ENCODE measurements around the gene LRRFIP1.

The LRRFIP1 gene

GRCh38 chr2:237698358-237698694 is 70.9 kb downstream of the LRRFIP1 start:
- DNase-seq (ENCODE audit: low read depth in 1 of 2, low spot score in 1 of 2) = no peak
- Histone ChIP-seq H3K4me3 (replicated peaks; ENCODE audit: insufficient read depth, low read length) (no peak overlapping the region), H3K27me3 (ENCODE audit: insufficient read depth, poor library complexity, severe bottlenecking) (no peaks in the 10 kb centered on the region), H3K27ac (replicated peaks) (no peak overlapping the region)
- TF ChIP-seq CTCF (IDR thresholded peaks at IDR 0.05; ENCODE audit: insufficient read depth, low read length) = no peak
- TF ChIP-seq POLR2AphosphoS5 (IDR thresholded peaks at IDR 0.05; ENCODE audit: low read depth) = no peak
- TF ChIP-seq REST (IDR thresholded peaks at IDR 0.05; ENCODE audit: insufficient replicate concordance, low read depth) = no peak
- no peak for TF ChIP-seq SPI1 (IDR thresholded peaks at IDR 0.05; ENCODE audit: borderline replicate concordance, low read depth)
- TF ChIP-seq GABPA (IDR thresholded peaks at IDR 0.05; ENCODE audit: low read depth) = no peak

DNA sequence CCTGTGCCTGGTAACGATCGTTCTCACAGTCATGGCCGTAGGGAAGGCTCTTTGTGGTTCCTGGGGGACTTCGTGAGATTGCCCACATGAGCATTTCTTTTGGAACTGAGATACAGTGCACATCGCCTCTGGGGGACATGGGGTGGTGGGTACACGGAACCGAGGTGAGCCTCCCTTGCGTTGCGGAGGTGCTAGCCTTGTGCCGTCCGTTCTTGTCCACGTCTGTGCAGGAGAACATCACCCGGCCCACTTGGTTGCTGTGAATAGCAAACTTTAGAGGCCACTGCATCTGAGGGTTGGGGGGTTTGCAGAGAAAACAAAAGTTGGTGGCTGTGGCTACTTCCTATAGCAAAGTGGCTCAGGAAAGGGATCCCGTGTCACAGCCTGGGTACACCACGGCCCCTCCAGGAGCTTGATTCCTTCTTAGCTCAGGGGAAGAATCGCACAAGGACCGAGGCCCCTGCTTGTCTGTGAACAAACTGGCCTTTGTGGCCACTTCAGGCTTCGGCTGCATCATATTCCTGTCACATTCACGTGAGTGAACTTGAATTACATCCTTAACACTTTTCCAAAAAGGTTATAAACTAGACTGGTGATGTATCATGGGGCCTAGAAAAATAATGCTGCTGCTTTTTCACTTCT is 72.6 kb downstream of the LRRFIP1 start:
- DNase-seq (ENCODE audit: low read depth in 1 of 2, low spot score in 1 of 2) = no peak
- H3K27me3 ChIP-seq (ENCODE audit: insufficient read depth, poor library complexity, severe bottlenecking) = no peaks in the 10 kb centered on the region
- TF ChIP-seq SPI1 (IDR thresholded peaks at IDR 0.05; ENCODE audit: borderline replicate concordance, low read depth) = no peak
- no peak for TF ChIP-seq POLR2AphosphoS5 (IDR thresholded peaks at IDR 0.05; ENCODE audit: low read depth)
- no peak for TF ChIP-seq GABPA (IDR thresholded peaks at IDR 0.05; ENCODE audit: low read depth)
- TF ChIP-seq REST (IDR thresholded peaks at IDR 0.05; ENCODE audit: insufficient replicate concordance, low read depth) = no peak
- no peak for TF ChIP-seq CTCF (IDR thresholded peaks at IDR 0.05; ENCODE audit: insufficient read depth, low read length)
- peak overlapping the region; percentile 77 for H3K27ac ChIP-seq (replicated peaks)
- no peak overlapping the region for H3K4me3 ChIP-seq (replicated peaks; ENCODE audit: insufficient read depth, low read length)

DNA sequence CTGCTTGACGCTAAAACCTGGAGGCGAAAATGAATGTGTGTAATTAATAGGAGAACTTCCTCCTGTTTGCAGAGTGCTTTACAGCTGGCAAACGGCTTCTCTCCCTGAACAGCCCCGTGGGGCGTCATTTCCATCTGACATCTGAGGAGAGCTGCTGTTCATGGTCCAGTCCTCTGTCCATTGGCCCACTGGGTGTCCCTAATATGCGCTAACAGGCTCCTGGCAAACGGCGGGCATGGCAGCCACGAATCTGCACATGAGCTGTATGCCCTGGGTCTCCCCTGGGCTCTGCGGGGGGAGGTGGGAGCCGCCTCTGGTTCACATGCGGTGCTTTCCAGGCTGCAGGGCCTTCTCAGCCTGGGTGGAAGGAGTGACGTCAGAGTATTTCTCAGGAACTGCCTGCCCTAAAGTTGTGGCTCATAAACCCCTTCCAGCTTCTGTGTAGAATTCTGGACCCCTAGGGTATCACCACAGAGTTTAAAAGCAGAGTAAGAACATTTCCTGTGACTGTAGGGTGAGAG is 73.2 kb downstream of the LRRFIP1 start:
- Histone ChIP-seq H3K4me3 (replicated peaks; ENCODE audit: insufficient read depth, low read length) (no peak overlapping the region), H3K27ac (replicated peaks) (peak overlapping the region; percentile 77)
- peak in 1 of 2 experiments; percentile 72 for DNase-seq (ENCODE audit: low read depth in 1 of 2, low spot score in 1 of 2)

More for the DNA sequence above, 73.2 kb downstream of the LRRFIP1 start:
- no peaks in the 10 kb centered on the region for H3K27me3 ChIP-seq (ENCODE audit: insufficient read depth, poor library complexity, severe bottlenecking)
- TF ChIP-seq GABPA (IDR thresholded peaks at IDR 0.05; ENCODE audit: low read depth) (no peak), REST (IDR thresholded peaks at IDR 0.05; ENCODE audit: insufficient replicate concordance, low read depth) (no peak), CTCF (IDR thresholded peaks at IDR 0.05; ENCODE audit: insufficient read depth, low read length) (no peak), SPI1 (IDR thresholded peaks at IDR 0.05; ENCODE audit: borderline replicate concordance, low read depth) (peak; percentile 2; the same call in 1 of the 2 replicates), POLR2AphosphoS5 (IDR thresholded peaks at IDR 0.05; ENCODE audit: low read depth) (no peak)
